Measurements from ENCODE around the gene MYL7.
A peak's percentile ranks its signal among the peaks of the same experiment; 100 is the strongest.
"Not testable (repeated sequence)": the region's sequence is repeated elsewhere in the genome, so short reads cannot be mapped to it uniquely, and the experiment has no call there.

Gene MYL7

GRCh38 chr7:44128721-44129582, 12.2 kb downstream of the MYL7 start:
- no peak for DNase-seq

GRCh38 chr7:44127161-44127560, 14.0 kb downstream of the MYL7 start:
- no peak for DNase-seq

GRCh38 chr7:44126574-44126973, 14.6 kb downstream of the MYL7 start:
- DNase-seq = not testable (repeated sequence)

- DNase-seq = no peak
Measured at GRCh38 chr7:44124822-44125202, 16.3 kb downstream of the MYL7 start.

- DNase-seq = peak; percentile 91 to 96 (median 94)
Measured at GRCh38 chr7:44123190-44124003, 17.7 kb downstream of the MYL7 start, which contains the start of gene POLD2. Gene POLD2 (minus strand): TSS chr7:44123548. CDS start chr7:44122053, 1,495 bp downstream.

- no peak for DNase-seq
Measured at GRCh38 chr7:44122529-44122928, 18.6 kb downstream of the MYL7 start.

GRCh38 chr7:44121761-44122420, 19.2 kb downstream of the MYL7 start:
- no peak for DNase-seq

- no peak for DNase-seq
Measured at GRCh38 chr7:44120395-44120794, 20.7 kb downstream of the MYL7 start.

GRCh38 chr7:44119829-44120380, 21.2 kb downstream of the MYL7 start:
- no peak for DNase-seq

- no peak for DNase-seq
Measured at GRCh38 chr7:44117801-44118429, 23.2 kb downstream of the MYL7 start.

- no peak for DNase-seq
Measured at GRCh38 chr7:44116789-44117666, 24.1 kb downstream of the MYL7 start.

- DNase-seq = no peak
Measured at GRCh38 chr7:44116087-44116788, 24.9 kb downstream of the MYL7 start.

- no peak for DNase-seq
Measured at GRCh38 chr7:44114586-44115310, 26.4 kb downstream of the MYL7 start.

- DNase-seq = no peak
Measured at GRCh38 chr7:44113764-44114354, 27.3 kb downstream of the MYL7 start.

- DNase-seq = no peak
Measured at GRCh38 chr7:44112997-44113763, 28.0 kb downstream of the MYL7 start.

GRCh38 chr7:44112231-44112996, 28.7 kb downstream of the MYL7 start:
- DNase-seq = no peak

GRCh38 chr7:44111761-44112160, 29.4 kb downstream of the MYL7 start:
- DNase-seq = no peak
